CD4-positive, alpha-beta memory T cell (primary cell): ENCODE data around the gene THSD7B. TPM values are rescaled to one million over a fixed set of nuclear protein-coding genes. Genes with fewer than 3 reads are reported as not detected.

Experiments
- CTCF ChIA-PET: fragments of 350-600 bp; sonication (Branson Sonifier 250); formaldehyde crosslinking; loops from one replicate; lab custom pipeline; 2021; ENCODE audit warnings: inconsistent platforms; ENCODE audit not compliant: partially characterized antibody; lab: Charles Lee
- POLR2A ChIA-PET: fragments of 350-600 bp; sonication (Branson Sonifier 250); formaldehyde crosslinking; loops from one replicate; lab custom pipeline; 2021; ENCODE audit not compliant: partially characterized antibody; lab: Charles Lee
- DNase-seq, 5 donors: peaks; one replicate each; pipeline versions ENCODE4 v3.0.0 to v3.0.0-alpha.2; 2020 to 2022; ENCODE audit warnings: mixed read lengths in 1 of 5
- H3K27ac ChIP-seq: one replicate; pipeline ENCODE4 v1.7.0; 2013; ENCODE audit warnings: low read depth, low read length
- H3K27me3 ChIP-seq: 2 replicates; pipeline ENCODE4 v1.7.0; 2013; ENCODE audit warnings: mild to moderate bottlenecking, low read length, moderate library complexity; ENCODE audit not compliant: insufficient read depth
- H3K36me3 ChIP-seq: 2 replicates; pipeline ENCODE4 v1.7.0; 2013; ENCODE audit warnings: mild to moderate bottlenecking, low read length, moderate library complexity; ENCODE audit not compliant: insufficient read depth
- H3K4me1 ChIP-seq: 2 replicates; pipeline ENCODE4 v1.7.0; 2013; ENCODE audit warnings: mild to moderate bottlenecking, low read length, moderate library complexity; ENCODE audit not compliant: insufficient read depth
- H3K4me3 ChIP-seq, 2 donors: one replicate each; pipeline ENCODE4 v1.7.0; 2013; ENCODE audit warnings: low read length in 2 of 2, mild to moderate bottlenecking in 1 of 2
- H3K9me3 ChIP-seq, 2 donors: one replicate each; pipeline ENCODE4 v1.7.0; 2013; ENCODE audit warnings: low read length in 2 of 2, control low read depth in 1 of 2; ENCODE audit not compliant: control insufficient read depth in 1 of 2
- H3K27ac Mint-ChIP-seq, 7 donors: one replicate each; pipeline ENCODE4 v1.8.0; 2020 to 2021; ENCODE audit warnings: mixed read lengths in 7 of 7, mild to moderate bottlenecking in 6 of 7, inconsistent platforms in 3 of 7, moderate library complexity in 3 of 7
- H3K27me3 Mint-ChIP-seq, 2 donors: one replicate each; pipeline ENCODE4 v1.8.0; 2020 to 2021; ENCODE audit warnings: mixed read lengths in 2 of 2
- H3K36me3 Mint-ChIP-seq, 2 donors: one replicate each; pipeline ENCODE4 v1.8.0; 2020 to 2021; ENCODE audit warnings: mixed read lengths in 2 of 2, inconsistent platforms in 1 of 2, mild to moderate bottlenecking in 1 of 2
- H3K4me1 Mint-ChIP-seq, 4 donors: one replicate each; pipeline ENCODE4 v1.8.0; 2020 to 2021; ENCODE audit warnings: mixed read lengths in 4 of 4, mild to moderate bottlenecking in 1 of 4
- H3K4me3 Mint-ChIP-seq, 8 donors: one replicate each; pipeline ENCODE4 v1.8.0; 2020 to 2021; ENCODE audit warnings: mixed read lengths in 8 of 8, mild to moderate bottlenecking in 7 of 8, moderate library complexity in 6 of 8, inconsistent platforms in 3 of 8
- H3K9me3 Mint-ChIP-seq, 8 donors: one replicate each; pipeline ENCODE4 v1.8.0; 2020 to 2021; ENCODE audit warnings: mixed read lengths in 8 of 8, mild to moderate bottlenecking in 5 of 8, inconsistent platforms in 3 of 8, moderate library complexity in 1 of 8
- intact Hi-C: fragments of 100-400 bp; cut with micrococcal nuclease; formaldehyde crosslinking; loops from one replicate; pipeline ENCODE4 v1.15.1; 2023
- polyA plus RNA-seq, 2 donors: library from polyadenylated mRNA; unstranded; fragments of 300-500 nt; fragmentation: Illumina TruSeq; gene quantifications; one replicate each; pipeline ENCODE4 v1.2.3, GENCODE V29; 2021
- total RNA-seq, 2 experiments: library from RNA; stranded (reverse); gene quantifications; one replicate each; pipeline ENCODE4 v1.2.3, GENCODE V29; 2021

Gene THSD7B
- total and polyA plus RNA-seq, 4 experiments from 2014 or later: not detected

DNA sequence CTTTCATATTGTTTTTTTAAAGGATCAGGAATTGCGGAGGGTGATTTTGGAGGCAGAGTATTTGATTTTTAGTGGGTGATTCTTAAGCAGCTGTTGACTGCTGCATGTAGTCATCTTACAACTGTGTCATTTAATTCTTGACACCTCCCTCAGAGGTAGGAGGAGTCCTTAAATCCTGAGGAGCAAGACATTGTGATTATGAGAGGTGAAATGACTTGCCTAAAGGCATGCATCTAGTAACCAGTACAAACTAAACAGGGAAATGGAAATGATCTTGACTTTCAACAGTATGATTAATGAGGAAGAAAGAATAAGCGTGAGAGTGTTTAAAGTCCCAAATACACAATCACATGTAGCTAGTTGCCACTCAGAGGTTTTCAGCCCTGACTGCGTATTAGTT is 440.7 kb downstream of the THSD7B start:
- H3K36me3 Mint-ChIP-seq: no peaks in the 10 kb centered on the region
- ChIA-PET CTCF (no interaction called here), POLR2A (no interaction called here)
- no peaks in the 10 kb centered on the region for H3K27me3 ChIP-seq
- H3K4me3 ChIP-seq: no peak overlapping the region
- no peaks in the 10 kb centered on the region for H3K9me3 ChIP-seq
- intact Hi-C loops: no loop called here
- H3K27ac ChIP-seq: no peak overlapping the region
- H3K36me3 ChIP-seq: no peaks in the 10 kb centered on the region
- H3K9me3 Mint-ChIP-seq: peaks cover 0 to 2% (median 0%) of the 10 kb centered on the region in 8 donors
- no peaks in the 10 kb centered on the region for H3K27me3 Mint-ChIP-seq
- no peak overlapping the region for H3K4me3 Mint-ChIP-seq
- no peak for DNase-seq
- no peaks in the 10 kb centered on the region for H3K4me1 Mint-ChIP-seq
- no peak overlapping the region for H3K27ac Mint-ChIP-seq
- H3K4me1 ChIP-seq: no peaks in the 10 kb centered on the region

DNA sequence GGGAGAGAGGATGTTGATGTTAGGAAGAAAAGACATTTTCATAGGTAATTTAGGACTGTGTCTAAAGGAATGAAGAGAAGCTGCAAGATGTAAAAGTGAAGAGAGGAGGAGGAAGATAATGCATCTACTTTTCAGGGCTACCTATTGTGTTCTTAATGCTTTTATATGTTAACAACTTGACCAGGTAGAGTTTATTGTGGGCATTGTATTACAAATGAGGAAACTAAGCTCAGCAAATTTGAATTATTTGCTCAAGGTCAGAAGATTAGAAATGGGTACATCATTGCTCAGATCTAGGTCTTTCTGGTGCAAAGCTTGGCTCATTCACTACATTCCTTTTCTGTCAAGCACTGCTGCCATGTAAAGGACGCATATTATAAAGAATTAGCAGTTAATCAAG is 441.7 kb downstream of the THSD7B start:
- CTCF ChIA-PET: no interaction called here
- Histone ChIP-seq H3K4me3 (no peak overlapping the region), H3K27me3 (no peaks in the 10 kb centered on the region), H3K27ac (no peak overlapping the region), H3K4me1 (no peaks in the 10 kb centered on the region), H3K9me3 (no peaks in the 10 kb centered on the region), H3K36me3 (no peaks in the 10 kb centered on the region)
- no peak for DNase-seq
- POLR2A ChIA-PET: no interaction called here
- H3K27me3 Mint-ChIP-seq: no peaks in the 10 kb centered on the region
- intact Hi-C loops: no loop called here
- H3K27ac Mint-ChIP-seq: no peak overlapping the region
- H3K9me3 Mint-ChIP-seq: peaks cover 0 to 2% (median 0%) of the 10 kb centered on the region in 8 donors
- no peaks in the 10 kb centered on the region for H3K36me3 Mint-ChIP-seq
- no peak overlapping the region for H3K4me3 Mint-ChIP-seq
- no peaks in the 10 kb centered on the region for H3K4me1 Mint-ChIP-seq

DNA sequence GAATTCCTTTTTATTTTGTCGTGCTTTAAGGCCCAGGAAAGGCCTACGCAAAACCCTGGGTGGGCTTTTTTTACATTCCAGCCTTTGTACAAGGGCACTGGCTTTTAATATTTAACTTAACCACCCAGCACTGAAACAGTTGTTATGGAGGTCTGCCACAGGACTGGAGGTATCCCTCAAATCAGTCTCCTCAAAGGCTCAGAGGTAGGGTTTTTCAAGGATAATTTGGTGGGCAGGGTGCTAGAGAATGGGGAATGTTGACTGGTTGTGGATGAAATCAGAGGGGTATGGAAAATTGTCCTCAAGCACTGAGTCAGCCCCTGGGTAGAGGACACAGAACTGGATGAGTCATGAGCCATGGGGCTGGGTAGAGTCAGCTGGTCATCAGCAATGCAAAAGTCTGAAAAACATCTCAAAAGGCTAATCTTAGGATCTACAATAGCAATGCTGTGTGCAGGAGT is 443.1 kb downstream of the THSD7B start:
- Histone ChIP-seq H3K36me3 (no peaks in the 10 kb centered on the region), H3K27me3 (no peaks in the 10 kb centered on the region), H3K27ac (no peak overlapping the region), H3K4me1 (no peaks in the 10 kb centered on the region), H3K4me3 (no peak overlapping the region), H3K9me3 (no peaks in the 10 kb centered on the region)
- Mint-ChIP-seq H3K9me3 (peaks cover 0 to 2% (median 0%) of the 10 kb centered on the region in 8 donors), H3K4me1 (no peaks in the 10 kb centered on the region), H3K36me3 (no peaks in the 10 kb centered on the region), H3K27ac (no peak overlapping the region), H3K4me3 (no peak overlapping the region), H3K27me3 (no peaks in the 10 kb centered on the region)
- DNase-seq: no peak
- ChIA-PET POLR2A (no interaction called here), CTCF (no interaction called here)
- intact Hi-C loops: no loop called here

DNA sequence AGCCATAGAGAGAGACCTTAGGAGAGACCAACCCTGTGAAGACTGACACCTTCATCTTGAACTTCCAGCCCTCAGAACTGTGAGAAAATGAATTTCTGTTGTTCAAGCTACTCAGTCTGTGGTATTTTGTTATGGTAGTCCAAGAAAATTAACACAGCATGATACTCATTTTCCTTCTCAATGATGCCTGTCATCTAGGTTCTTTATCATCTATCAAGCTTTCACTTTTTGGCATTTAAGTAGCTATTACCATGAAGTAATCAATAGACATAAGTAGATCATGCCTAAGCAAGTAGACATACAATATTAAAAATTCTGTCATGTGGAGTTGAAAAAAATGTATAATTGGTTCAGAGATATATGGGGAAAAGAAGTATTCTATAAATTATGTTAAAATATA is 444.7 kb downstream of the THSD7B start:
- Histone ChIP-seq H3K9me3 (no peaks in the 10 kb centered on the region), H3K36me3 (no peaks in the 10 kb centered on the region), H3K4me1 (no peaks in the 10 kb centered on the region), H3K27me3 (no peaks in the 10 kb centered on the region), H3K27ac (no peak overlapping the region), H3K4me3 (no peak overlapping the region)
- Mint-ChIP-seq H3K27ac (no peak overlapping the region), H3K4me1 (no peaks in the 10 kb centered on the region), H3K4me3 (no peak overlapping the region), H3K27me3 (no peaks in the 10 kb centered on the region), H3K36me3 (no peaks in the 10 kb centered on the region), H3K9me3 (peaks cover 0 to 2% (median 0%) of the 10 kb centered on the region in 8 donors)
- no peak for DNase-seq
- CTCF ChIA-PET: no interaction called here
- POLR2A ChIA-PET: no interaction called here
- intact Hi-C loops: no loop called here

DNA sequence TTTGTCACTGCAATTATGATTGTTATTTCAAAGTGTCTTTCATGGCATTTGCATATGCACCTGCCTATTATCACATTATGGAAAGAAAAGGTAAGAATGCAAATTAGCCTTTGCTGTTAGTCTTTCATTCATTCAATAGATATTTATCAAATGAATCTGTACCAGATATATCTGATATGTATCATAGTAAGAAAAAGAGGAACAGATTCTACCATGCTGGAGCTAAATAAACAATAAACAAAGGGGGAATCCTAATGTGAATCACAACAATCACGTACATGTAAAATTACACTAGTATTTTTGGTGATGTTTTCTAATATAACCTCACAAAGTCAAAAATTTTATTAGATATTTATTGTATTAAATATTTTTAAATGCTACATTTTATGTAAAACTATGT is 446.4 kb downstream of the THSD7B start:
- Mint-ChIP-seq H3K9me3 (peaks cover 0 to 5% (median 0%) of the 10 kb centered on the region in 8 donors), H3K4me3 (no peak overlapping the region), H3K36me3 (no peaks in the 10 kb centered on the region), H3K27me3 (no peaks in the 10 kb centered on the region), H3K27ac (no peak overlapping the region), H3K4me1 (no peaks in the 10 kb centered on the region)
- H3K9me3 ChIP-seq: no peaks in the 10 kb centered on the region
- DNase-seq: no peak
- no peaks in the 10 kb centered on the region for H3K36me3 ChIP-seq
- intact Hi-C loops: no loop called here
- ChIA-PET CTCF (no interaction called here), POLR2A (no interaction called here)
- no peak overlapping the region for H3K4me3 ChIP-seq
- H3K4me1 ChIP-seq: no peaks in the 10 kb centered on the region
- no peak overlapping the region for H3K27ac ChIP-seq
- H3K27me3 ChIP-seq: no peaks in the 10 kb centered on the region

DNA sequence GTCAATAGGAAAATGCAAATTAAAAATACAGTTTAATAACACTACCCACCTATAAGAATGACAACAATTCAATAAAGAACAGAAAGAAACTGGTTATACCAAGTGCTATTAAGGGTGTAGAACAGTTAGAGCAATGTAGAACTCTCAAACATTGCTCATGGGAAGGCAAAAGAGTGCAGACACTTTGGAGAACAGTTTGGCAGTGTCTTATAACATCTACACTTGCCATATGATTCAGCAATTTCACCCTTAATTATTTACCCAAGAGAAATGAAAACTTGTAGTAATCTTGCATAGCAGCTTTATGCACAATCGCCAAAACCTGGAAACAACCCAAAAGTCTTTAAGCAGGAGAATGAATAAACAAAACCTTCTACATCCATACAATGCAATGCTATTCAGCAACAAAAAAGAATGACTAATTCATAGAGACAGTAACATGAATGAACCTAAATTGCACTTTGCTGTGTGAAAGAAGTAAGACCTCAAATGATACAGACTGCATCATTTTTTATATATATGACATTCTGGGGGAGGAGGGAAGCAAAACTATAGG is 455.2 kb downstream of the THSD7B start:
- Histone ChIP-seq H3K27me3 (no peaks in the 10 kb centered on the region), H3K36me3 (no peaks in the 10 kb centered on the region), H3K4me3 (no peak overlapping the region), H3K27ac (no peak overlapping the region), H3K4me1 (no peaks in the 10 kb centered on the region), H3K9me3 (no peaks in the 10 kb centered on the region)
- Mint-ChIP-seq H3K27ac (no peak overlapping the region), H3K4me1 (no peaks in the 10 kb centered on the region), H3K27me3 (no peaks in the 10 kb centered on the region), H3K4me3 (no peak overlapping the region), H3K9me3 (peaks cover 0 to 5% (median under 1%) of the 10 kb centered on the region in 8 donors), H3K36me3 (no peaks in the 10 kb centered on the region)
- CTCF ChIA-PET: no interaction called here
- POLR2A ChIA-PET: no interaction called here
- DNase-seq: no peak
- intact Hi-C loops: no loop called here

DNA sequence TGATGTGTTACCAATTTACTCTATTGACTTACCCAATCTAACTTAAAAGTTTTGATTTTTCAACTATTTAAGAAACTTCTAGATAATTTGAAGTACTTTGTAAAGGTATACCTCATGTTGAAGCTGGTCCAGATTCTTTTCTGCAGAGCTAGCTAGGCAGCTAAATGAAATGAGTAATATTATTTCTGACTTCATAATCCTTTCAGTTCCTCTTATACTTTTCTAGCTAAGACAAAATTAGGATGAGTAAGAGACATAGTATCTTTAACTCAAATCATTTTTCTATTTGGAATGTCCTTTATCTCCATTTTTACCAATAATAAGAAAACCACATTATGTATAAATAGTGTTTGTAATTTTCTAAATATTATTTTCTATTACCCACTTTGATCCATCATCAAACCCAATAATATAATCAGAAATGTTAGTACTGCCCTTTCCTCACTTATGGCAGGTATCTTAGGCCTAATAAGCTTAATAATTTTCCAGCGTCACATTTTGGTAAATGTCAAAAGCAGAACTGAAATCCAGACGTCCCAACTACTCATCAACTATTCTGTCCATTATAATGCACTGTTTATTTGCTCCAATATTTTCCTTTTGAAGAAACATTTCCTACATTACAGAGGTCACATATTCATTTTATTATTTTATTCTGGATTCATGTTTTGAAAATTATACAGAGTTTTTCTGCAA is 456.6 kb downstream of the THSD7B start:
- H3K27me3 ChIP-seq: no peaks in the 10 kb centered on the region
- Mint-ChIP-seq H3K4me1 (no peaks in the 10 kb centered on the region), H3K27me3 (no peaks in the 10 kb centered on the region), H3K36me3 (no peaks in the 10 kb centered on the region), H3K4me3 (no peak overlapping the region), H3K9me3 (peaks cover 0 to 5% (median under 1%) of the 10 kb centered on the region in 8 donors), H3K27ac (no peak overlapping the region)
- intact Hi-C loops: no loop called here
- no peak overlapping the region for H3K27ac ChIP-seq
- DNase-seq: no peak
- ChIA-PET POLR2A (no interaction called here), CTCF (no interaction called here)
- no peaks in the 10 kb centered on the region for H3K9me3 ChIP-seq
- H3K4me1 ChIP-seq: no peaks in the 10 kb centered on the region
- H3K4me3 ChIP-seq: no peak overlapping the region
- no peaks in the 10 kb centered on the region for H3K36me3 ChIP-seq
